Stimulated activated CD8-positive, alpha-beta memory T cell treated with anti-CD3 and anti-CD28 coated beads, Interleukin-12 subunit alpha, Interleukin-12 subunit beta, amount 100 ng/mL, for 4 hours (primary cell): Measurements from ENCODE around the gene NINJ2.
A peak's percentile ranks its signal among the peaks of the same experiment; 100 is the strongest.

Experiments
- DNase-seq: peaks from one replicate; pipeline ENCODE4 v3.0.0-alpha.2; 2020; ENCODE audit warnings: low read depth

The NINJ2 gene

DNA sequence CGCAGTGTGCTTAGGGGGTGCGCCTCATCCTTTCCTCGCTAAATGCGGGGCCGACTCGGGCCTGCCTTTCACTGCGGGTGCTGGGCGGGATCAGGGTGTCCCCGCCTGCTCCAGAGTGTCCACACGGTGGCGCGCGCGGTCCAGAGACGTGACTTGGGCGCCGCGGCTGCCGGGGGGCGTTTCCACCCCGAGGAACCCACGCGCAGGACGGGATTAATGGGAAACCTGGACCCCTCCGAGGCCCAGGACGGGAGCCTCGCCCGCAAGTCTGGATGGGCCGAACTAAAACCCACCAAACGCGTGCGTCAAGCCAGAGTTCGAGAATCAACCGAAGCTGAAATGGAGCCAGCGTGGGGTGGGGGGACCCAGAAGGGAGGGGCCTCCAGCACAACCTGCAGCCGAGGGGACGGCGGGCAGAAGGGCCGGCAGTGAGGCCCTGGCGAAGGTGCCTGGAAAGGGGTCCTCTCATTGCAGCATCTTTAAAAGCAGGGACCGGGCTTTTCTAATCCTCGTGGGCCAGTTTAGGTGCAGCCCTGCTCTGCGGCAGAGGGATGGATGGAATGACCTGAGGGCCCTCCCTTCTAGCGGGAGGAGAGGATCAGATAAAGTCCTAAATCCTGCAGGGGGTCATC is 93.3 kb downstream of the NINJ2 start:
- DNase-seq, result peak; percentile 72

- DNase-seq, result no peak
Measured at GRCh38 chr12:569091-569676, 94.1 kb downstream of the NINJ2 start.

DNA sequence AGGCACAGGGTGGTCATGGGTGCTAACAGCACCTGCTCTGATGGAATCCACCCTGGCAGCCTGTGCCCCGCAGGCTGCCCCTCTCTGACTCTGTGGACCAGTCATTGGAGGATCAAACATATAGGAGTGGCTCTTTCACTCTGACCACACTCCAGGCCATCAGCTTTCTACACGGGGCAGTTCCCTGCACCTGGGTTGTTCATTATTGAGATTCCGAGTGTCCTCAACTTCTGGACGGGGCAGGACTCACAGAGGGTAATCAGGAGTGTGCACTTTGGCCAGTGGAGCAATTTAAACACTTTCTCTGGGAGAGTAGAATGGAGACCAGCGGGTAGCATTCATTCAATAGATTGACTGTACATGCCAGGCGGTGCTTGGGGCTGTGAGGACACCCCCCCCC is 94.8 kb downstream of the NINJ2 start:
- no peak for DNase-seq

DNA sequence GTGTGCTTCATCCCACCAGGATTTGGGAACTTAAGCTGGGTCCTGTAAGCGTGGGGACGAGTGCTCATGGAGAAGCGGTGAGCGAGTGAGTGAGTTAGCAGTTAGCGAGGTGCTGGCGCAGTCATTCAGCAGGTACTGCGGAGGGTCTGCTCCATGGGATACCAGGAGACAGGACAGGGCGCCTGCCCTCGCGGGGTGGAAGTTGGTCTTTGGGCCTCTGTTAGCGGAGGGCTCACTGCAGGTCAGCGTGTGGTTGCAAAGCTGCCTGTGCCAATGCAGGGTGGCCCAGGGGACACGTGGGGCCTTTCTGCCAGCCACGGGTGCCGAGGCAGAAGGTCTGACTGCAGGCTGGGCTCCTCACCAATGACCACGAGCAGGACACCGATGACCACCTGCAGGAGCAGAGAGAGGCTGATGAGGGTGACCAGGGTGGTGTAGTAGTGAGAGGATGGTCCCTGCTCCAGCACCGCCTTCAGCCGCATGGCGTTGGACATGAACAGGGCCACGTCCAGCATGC is 97.6 kb downstream of the NINJ2 start:
- no peak for DNase-seq

GRCh38 chr12:565161-565560 is 98.1 kb downstream of the NINJ2 start:
- DNase-seq, result no peak

GRCh38 chr12:563787-564298 is 99.4 kb downstream of the NINJ2 start:
- no peak for DNase-seq

- peak; percentile 37 for DNase-seq
Measured at GRCh38 chr12:563250-563781, 99.9 kb downstream of the NINJ2 start.

DNA sequence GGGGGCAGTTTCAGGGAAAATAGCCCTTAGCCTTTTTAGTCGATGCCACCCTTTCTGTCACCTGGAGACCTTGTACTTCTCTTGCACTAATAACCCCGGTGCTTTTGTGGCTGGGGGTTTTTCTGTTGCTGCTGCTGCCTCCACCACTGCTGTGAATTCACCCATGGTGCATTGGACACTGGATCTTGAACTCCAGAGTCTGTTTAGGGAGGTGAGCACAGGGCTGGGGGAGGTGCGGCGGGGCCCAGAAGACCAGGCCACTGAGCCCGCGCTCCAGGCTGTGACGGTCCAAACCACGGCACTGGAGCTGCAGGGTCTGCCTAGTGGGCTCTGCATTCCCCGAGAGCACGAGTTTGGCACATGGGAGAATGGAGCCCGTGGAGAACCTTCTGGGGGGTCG is 100.6 kb downstream of the NINJ2 start:
- DNase-seq, result no peak

GRCh38 chr12:561908-562593 is 101.2 kb downstream of the NINJ2 start:
- DNase-seq, result no peak

GRCh38 chr12:561391-561705 is 101.9 kb downstream of the NINJ2 start:
- no peak for DNase-seq

DNA sequence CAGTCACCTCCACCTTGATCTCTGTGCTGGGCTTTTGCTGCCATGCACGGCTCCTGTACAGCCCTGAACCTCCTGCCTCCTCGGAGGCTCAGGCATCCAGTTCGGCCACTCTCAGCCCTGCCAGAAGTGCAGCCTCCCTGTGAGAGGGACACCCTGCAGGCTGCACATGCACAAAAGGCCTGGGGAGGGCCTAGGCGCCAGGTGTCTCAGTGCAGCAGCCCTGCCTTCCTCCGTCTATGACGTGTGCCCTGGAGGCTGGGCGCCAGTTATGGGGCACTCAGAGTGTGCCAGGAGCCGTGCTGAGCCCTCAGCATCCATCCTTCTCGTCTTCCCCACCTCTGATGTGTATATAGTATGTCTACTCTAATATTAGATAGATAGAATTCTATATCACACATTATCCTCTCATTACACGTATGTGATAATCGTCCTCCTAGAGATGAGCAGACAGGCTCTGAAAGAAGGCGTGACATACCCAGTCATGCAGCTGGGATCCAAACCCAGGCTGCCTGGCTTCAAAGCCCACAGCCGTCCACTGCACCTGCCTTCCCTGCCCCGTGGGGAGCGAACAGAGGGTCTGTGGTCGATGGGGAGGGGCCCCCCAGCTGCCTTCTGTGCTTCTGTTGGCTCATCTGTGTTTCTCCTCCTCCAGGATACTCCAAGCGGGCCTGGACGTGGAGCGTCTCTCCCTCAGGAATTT is 102.4 kb downstream of the NINJ2 start:
- DNase-seq, result no peak

GRCh38 chr12:559906-560455 is 103.3 kb downstream of the NINJ2 start:
- DNase-seq, result no peak

DNA sequence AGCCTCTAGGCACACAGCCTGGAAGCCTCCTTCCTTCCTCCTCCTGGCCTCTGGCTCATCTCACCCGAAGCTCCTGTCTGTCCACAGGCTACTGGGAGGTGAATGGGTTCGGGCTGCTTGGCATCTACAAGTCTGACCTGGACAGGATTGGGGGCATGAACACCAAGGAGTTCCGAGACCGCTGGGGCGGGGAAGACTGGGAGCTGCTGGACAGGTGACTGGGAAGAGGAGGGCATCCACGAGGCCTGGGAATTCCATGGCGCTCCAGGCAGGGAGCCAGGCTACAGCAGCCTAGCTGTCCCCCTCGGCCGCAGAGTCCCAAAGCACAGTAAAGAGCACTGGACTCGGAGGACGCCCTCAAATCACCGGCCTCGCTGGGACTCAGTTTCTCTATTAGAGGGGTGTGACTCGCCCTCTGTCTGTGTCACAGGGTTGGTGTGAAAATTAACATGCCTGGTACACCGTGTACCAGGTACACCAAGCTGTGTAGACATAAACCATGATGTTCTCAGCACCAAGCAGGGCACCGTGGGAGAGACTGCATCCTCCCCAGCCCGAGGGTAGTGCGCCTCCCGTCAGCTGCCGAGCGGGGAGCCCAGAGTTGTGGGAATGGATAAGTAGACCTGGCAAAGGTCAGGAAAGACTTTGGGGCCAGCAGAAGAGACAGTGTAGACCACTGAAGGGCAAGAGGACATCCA is 103.9 kb downstream of the NINJ2 start:
- DNase-seq, result no peak

GRCh38 chr12:558580-558979 is 104.7 kb downstream of the NINJ2 start:
- no peak for DNase-seq

GRCh38 chr12:556498-556897 is 106.7 kb downstream of the NINJ2 start:
- no peak for DNase-seq

DNA sequence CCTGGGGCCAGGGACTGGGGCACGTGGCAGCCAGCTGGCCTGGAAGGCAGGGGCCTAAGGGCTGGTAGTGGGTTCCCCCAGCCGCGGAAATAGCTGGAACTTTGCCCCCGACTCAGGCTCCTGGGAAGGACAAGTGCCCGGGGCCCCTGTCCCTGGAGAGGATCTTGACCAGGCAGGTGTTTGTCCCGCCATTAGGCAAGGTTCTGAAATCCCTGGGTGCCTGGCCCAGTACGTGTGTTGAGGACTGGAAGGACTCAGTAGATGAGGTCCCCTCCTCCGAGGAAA is 109.3 kb downstream of the NINJ2 start:
- no peak for DNase-seq

- peak; percentile 28 for DNase-seq
Measured at GRCh38 chr12:553216-554000, 109.8 kb downstream of the NINJ2 start.

DNA sequence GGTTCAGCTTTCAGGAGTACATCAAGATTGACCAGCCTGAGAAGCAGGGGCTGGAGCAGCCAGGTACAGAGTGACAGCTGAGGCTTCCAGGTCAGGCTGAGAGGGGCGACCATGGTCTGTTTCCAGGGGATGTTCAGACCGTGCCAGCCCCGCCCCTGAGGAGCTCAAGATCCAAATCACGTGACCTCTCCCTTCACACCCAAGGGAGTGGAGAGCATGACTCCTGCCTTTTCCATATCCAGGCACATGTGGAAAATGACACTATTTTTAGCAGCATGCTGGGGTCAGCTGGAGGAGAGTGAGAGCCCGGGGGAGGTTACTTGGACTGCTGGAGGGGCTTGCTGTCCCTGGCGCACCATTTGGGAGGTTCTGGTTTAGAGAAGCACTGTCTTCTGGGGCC is 110.8 kb downstream of the NINJ2 start:
- DNase-seq, result no peak

- no peak for DNase-seq
Measured at GRCh38 chr12:550473-551260, 112.6 kb downstream of the NINJ2 start.

GRCh38 chr12:549476-550082 is 113.7 kb downstream of the NINJ2 start:
- no peak for DNase-seq
